ENCODE results near the gene CLDN17.

CLDN17 gene, protein sequence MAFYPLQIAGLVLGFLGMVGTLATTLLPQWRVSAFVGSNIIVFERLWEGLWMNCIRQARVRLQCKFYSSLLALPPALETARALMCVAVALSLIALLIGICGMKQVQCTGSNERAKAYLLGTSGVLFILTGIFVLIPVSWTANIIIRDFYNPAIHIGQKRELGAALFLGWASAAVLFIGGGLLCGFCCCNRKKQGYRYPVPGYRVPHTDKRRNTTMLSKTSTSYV

GRCh38 chr21:30166705-30167104, at the start of gene CLDN17:
CLDN17 (minus strand) TSS chr21:30166805; CDS start chr21:30166617, 188 bp downstream.
- no peak for DNase-seq

DNA sequence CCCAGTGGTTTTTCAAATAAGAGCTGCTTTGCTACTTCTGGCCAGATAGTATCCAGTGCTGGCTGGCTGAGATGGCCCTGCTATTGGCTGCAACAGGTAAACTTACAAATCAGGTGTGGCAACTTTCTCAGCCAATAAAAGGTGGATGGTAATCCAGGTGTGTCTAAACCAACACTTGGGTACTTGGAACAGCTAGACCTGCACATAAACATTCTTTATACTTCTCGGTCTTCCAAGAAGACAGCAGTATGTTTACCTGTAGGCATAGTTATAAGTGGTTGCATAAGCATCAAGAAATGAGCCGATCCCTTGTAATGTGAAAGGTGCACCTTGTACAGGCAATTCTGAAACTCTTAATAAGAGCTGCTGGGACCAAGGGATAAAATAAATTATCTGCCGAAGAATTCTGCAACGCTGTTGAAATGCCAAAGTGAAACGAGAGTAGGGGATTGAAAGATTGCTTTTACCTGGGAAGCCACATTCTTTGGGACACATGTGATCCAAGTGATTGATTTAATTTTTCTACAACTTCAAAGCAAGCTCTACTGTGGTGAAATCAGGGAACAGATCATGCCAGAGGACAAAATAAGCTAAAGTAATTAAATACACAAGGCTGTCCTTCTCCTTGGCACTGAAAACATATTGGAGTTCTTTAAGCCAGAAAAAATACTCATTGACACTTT, 49.6 kb upstream of the CLDN17 start, which contains the start of gene CLDN8:
TSS of gene CLDN8 (minus strand) at position 57 of the 683 bp plus-strand sequence. CDS start 172 bp downstream, outside the sequence.
- DNase-seq, result no peak

GRCh38 chr21:30211071-30211470, 44.5 kb upstream of the CLDN17 start:
- no peak for DNase-seq

DNA sequence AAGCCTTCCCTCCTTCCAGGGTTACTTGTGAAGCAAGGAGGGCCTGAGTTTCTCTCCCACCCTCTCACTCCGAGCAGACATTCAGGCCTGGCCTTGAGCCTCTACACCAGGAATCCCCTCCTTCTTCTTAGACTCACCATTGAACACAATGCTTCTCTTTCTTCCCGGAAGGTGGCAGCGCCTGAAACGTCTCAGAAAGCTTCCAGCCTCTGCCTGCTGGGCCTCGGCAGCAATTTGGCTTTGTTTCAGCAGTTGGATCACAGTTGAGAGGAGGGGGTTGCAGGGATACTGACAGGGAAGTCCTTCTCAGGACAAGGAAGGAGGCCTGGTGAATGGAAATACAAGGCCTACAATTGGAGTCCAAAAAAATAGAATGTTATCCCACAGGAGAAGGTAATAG, 43.0 kb upstream of the CLDN17 start:
- no peak for DNase-seq

DNA sequence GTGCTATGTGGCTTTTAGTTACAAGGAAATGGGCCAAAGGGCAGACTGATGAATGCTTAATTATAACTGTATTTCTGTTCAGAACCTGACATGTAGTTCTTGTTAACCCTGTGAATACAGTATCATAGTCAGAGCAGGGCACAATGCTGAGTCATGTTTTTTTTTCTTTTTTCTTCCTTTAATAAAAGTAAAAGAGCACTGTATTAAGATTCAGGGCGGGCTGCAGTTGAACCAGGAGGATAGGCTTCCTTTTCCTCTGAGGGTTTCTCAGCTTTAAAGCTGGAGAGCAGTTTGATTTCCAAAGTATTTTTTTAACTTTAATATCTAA, 40.6 kb upstream of the CLDN17 start:
- DNase-seq, result no peak

DNA sequence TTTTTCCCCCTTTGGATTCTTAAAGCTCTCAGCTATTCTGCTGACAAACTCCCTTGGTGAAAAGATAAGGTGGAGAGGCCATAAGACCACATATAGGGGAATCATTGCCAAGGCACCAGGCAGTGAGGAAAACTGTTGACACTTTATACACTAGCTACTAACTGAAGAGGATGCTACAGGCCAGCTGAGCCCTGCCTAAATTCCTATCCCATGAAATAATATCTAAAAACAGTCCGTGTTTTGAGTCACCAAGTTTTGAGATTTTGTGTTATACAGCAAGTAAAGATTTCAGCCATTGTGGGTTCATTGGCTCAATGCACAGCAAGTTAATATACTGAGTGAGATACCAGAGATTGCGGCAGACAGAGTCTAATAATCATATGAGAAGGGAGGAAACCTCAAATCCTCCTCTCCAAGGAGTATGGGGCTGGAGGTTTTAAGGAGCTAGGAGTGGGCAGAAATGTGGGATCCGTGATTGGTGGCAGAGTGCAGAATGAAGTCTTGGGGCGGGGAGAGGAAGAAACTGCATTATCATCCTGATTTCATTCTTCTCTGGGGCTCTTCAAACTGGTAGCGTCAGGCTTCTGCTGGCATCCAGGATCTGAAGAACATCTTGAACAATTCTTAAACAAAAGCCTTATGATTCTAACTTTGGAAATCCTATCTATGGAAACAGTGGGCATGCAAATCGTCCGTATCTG, 40.1 kb upstream of the CLDN17 start:
- DNase-seq, result no peak

- DNase-seq, result no peak
Observed at GRCh38 chr21:30200000-30200399, 33.4 kb upstream of the CLDN17 start.

DNA sequence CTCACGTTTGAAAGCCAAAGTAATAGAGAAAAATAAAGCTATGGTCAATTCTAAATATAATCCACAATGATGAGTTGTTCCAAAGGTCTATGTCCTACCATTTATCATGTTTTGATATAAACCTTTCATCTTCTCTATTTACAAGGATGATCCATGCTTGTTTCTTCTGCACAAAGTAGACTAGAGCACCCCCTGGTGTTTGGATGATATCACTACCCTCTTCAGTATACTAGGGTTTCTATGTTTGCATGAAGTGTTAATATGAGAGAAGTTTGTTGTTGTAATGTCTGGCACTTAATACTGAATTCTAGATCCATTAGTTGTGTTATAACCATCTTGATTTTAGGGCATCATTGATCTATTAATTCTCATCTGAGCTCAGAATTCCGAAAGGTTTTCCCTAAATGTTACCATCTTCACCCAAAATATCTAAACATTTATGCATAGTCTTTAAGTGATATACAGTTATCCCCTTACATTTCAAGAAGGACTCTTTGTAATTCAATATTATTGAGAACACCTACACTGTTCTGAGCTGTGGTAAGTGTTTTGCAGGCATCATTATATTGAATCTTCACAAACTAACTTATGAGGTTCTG, 28.2 kb upstream of the CLDN17 start:
- DNase-seq, result peak; percentile 32

DNA sequence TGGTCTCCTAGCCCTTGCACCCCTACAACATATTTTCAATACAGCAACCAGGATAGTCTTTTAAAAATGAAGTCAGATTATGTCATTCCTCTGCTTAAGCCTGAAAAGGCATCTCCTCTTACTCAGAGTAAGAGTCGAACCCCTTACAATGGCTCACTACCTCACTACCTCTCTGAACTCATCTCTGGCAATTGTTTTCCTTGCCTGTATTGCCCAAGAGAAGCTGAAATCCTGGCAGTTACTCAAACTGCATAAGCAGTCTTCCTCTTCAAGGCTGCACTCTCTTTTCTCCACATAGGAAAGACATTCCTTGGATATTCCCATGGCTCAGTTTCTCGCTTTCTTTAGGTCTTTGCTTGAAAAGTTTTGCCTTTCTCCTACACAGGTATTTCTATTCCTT, 26.6 kb upstream of the CLDN17 start:
- DNase-seq, result no peak

DNA sequence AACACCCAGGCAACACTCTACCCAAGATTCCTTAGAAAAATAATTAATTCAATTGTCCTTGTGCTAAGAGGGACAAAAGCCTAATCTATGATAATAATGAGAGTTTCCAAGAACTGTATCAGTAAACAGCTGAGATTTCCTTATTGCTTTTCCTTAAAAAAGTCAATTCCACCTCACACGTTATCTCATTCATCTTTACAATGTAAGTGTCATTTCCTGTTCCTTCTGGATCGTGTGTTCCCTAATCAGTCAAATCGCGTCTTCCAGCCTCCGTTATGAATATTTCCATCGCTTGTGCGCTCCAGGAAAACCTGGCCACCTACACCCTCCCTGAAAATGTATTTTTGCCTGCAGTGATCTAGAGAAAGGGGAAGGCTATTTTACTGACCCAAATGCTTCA, 23.9 kb upstream of the CLDN17 start:
- no peak for DNase-seq

GRCh38 chr21:30189773-30190172, 23.2 kb upstream of the CLDN17 start:
- DNase-seq, result no peak

GRCh38 chr21:30186242-30186641, 19.6 kb upstream of the CLDN17 start:
- DNase-seq, result no peak

DNA sequence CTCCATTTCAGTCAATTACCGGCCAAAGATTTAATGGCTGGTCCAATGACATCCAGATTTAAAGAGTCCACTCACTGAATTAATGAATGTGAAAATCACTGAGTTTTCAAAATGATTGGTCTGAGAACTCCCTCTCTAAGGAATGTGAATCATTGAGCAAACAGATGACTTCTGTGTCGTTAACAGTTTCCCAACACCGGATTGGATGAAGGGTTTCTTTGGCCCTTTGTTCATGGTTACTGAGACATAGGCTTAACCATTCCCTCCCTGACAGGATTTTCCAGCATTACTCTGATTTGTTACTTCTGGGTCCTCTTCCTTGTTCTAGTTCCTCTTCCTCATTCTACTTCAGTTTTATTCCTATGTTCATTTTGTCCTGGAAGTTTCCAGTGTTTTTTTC, 1.5 kb upstream of the CLDN17 start:
- no peak for DNase-seq

DNA sequence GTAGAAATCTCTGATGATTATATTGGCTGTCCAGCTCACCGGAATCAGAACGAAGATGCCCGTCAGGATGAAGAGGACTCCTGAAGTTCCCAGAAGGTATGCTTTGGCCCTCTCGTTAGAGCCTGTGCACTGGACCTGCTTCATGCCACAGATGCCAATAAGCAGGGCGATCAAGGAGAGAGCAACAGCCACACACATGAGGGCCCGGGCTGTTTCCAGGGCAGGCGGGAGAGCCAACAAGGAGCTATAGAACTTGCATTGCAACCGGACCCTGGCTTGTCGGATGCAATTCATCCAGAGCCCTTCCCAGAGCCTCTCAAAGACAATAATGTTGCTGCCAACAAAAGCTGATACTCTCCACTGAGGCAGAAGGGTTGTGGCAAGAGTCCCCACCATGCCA, 434 bp downstream of the CLDN17 start:
- DNase-seq, result no peak

DNA sequence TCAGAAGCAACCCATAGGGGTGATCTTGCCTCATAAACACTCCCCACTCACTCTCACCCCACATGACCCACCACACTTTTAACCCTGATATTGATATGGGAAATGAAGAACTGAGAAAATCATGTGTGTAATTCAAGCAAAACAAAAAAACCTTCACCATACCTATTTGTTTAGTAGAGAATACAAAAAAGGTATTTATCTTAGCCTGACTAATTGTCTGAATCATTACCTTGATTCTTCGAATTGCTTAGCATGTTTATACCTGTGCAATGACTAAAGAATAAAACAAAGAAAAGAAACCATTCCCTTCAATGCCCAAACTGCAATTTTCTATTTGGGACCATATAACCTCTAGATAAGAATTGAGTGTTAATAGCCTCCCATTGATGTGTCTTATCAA, 1.8 kb downstream of the CLDN17 start:
- DNase-seq, result no peak

DNA sequence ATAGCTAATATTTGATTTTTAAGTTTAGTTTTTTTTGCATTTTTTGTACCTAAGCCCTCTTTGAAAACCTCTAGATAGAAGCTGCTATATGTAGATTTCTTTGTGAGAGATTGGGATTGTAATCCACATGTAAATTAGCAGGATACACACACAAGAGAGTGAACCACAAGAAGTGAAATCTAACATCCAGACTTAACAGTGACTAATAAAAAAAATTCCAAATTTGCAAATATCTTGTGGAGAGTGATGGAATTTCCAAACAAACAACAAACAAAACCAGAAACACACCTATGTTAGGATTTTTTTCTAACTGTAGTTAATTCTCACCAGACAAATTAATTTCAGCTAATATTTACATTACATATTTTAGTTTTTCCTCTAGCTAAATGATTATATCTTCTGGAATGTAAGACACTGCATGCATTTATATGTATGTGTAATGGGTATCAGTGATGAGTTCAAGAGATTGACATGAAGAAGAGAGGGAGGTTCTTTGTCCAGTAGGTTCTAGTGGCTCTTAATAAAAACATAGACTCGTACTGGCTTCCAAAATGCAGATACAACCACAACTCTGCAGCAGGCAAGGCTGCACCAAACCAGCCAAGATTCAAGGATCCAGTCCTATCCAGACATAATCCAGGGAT, 12.8 kb downstream of the CLDN17 start:
- DNase-seq, result no peak

GRCh38 chr21:30152792-30153191, 13.8 kb downstream of the CLDN17 start:
- DNase-seq, result no peak

- DNase-seq, result no peak
Observed at GRCh38 chr21:30148906-30149305, 17.7 kb downstream of the CLDN17 start.

DNA sequence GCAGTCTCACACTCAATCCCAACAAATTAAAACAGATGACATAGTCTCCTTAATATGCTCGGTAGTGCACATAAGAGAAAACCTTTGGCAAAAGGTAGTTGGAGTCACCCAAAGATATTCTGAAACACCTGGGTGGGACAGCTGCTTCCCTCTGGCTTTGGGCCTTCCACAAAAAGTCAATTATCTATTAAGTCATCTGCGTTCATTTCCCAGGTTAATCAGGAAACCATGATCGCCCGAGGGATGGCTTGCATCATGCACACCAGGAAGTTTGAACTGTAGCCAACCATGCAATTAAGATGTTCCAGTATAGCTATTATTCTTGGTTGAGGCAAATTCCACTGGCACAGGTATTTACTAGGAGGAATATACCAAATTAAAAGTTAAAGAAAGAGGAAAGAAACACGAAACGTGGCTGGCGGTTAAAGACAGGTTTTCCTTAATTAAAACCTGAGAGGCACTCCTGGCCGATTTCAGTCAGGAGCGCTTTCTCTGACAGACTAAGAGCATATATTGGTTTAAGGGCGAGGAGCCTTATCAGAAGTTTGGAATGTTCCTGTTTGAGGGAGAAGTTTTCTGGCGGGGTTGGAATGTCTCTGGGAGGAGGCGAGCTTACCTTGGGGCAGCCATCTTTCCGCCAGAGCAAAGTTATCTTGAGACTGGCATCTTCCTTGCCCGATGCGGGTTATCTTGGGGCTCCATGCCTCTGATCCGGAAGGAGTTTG, 19.9 kb downstream of the CLDN17 start:
- no peak for DNase-seq

DNA sequence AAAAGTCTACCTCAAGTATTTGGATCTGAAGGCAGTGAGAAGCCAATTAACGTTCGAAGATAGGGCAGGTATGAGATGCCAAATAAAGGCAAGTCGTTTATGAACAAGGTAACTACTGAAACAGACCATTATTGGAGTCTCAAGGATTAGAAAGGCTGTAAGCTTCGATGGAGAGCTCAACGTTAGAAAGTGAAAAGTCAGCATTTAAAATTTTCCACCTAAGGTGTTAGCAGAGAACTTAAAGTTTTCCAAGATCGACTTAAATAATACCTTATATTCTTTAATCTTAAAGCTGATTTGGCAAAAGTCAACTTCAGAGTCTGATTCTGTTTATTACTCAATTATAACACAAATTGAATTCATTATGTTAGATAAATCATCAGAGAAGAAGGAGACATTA, 28.1 kb downstream of the CLDN17 start:
- DNase-seq, result no peak

GRCh38 chr21:30129246-30129645, 37.4 kb downstream of the CLDN17 start:
- no peak for DNase-seq

DNA sequence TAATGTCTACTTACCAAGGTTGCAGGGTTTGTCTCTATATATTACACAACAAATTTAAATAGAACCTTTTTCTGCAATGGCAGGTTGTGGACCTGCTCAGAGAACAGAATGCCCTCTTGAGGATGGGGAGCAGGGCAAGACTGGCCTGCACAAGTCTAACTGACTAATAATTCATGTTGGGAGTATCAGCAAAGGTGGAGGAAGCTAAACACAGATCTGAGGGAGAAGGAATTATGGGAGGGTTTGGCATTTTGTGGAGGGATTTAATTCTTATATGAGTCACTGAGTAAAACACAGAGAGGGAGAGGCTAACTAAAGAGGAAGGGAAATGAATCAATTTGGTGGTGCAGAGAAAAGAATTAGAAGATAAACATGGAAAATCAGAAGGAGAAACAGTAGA, 40.0 kb downstream of the CLDN17 start:
- no peak for DNase-seq

DNA sequence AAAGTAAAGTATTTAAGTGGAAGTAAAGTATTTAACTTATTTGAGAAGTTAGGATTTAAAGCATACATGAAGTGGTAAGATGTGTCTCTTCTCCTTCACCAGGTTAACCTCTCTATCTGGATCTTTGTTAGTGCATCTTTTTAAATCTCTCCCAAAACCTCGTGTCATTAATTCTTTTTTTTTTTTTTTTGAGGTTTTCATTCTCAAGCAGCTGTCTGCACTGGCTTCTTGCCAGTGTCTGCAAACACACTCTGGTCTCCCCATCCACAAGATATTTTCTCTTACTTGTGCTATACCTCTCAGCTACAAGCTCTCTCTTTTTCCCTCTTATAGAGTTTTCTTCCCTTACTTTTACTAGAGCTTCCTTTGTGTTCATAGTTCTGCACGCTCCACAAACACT, 49.0 kb downstream of the CLDN17 start:
- DNase-seq, result no peak
